Measurements from ENCODE around the gene NAA40.

Gene NAA40

DNA sequence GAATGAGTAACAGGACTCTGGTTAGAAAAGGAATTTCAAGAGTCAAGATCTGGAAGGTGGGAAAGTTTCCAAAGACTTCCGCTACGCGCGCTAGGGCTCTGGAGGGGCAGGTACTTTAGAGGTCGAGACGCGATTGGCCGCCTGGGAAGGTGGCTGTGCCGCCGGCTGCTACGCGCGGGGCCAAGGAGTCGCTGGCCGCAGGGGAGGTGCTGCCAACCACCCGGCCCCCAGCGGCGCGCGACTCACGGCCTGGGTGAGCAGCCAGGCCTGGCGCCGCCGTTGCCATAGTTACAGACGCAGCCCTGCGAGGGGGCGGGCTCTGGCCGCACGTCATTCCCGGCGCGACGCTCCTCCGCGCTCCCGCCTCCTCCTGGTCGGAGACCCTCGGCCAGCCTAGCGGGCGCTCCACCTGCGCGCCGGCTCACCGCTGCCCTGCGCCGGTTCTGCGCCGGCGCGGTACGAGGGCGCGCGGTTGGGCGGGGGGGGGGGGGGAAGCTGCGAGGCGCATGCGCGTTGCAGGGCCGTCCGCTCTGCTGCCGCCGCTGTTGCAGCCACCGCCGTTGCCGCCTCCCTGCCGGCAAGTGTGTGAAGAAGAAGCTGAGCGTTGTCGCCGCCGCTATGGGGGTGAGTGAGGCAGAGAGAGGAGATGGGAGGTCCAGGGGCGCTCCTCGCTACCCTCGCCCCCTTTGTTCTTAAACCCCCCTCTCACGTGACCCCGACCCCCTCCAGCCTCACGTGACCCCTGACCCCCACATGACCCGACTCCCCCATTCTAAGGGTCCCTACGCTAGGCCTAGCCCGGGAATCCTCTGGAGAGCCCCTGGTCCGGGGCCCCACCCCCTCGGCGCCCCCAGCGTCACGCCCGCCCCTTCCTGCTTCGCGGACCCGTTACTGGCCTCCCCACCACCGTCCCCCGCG is at the start of gene NAA40:
Gene NAA40 (plus strand): TSS at position 524 of the 918 bp plus-strand sequence. CDS start 95 bp downstream, at position 619.
- peak; percentile 79 for DNase-seq (ENCODE audit: extremely low read depth, low read depth)
- TF ChIP-seq, protein P1, sequence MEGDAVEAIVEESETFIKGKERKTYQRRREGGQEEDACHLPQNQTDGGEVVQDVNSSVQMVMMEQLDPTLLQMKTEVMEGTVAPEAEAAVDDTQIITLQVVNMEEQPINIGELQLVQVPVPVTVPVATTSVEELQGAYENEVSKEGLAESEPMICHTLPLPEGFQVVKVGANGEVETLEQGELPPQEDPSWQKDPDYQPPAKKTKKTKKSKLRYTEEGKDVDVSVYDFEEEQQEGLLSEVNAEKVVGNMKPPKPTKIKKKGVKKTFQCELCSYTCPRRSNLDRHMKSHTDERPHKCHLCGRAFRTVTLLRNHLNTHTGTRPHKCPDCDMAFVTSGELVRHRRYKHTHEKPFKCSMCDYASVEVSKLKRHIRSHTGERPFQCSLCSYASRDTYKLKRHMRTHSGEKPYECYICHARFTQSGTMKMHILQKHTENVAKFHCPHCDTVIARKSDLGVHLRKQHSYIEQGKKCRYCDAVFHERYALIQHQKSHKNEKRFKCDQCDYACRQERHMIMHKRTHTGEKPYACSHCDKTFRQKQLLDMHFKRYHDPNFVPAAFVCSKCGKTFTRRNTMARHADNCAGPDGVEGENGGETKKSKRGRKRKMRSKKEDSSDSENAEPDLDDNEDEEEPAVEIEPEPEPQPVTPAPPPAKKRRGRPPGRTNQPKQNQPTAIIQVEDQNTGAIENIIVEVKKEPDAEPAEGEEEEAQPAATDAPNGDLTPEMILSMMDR (IDR thresholded peaks at IDR 0.05; ENCODE audit: low read depth, low read length) = no peak

DNA sequence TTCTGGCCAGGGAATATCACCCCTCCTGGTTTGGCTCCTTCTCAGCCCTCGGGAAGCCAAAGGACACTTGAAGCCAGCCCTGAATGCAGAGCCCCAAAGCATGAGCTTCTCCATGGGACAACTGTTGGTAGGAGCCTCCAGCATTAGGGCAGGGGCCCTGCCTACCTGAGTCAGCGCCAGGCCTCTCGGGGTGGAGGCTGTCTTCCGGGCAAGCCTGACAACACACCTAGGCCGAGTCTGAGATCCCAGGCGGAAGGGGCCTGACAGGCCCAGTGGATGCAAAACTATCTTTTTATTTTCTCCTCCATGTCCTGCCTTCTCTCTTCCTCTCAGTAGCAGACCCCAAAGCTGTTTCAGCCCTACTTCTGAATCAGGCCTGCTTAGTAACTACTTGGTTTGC is 49.5 kb upstream of the NAA40 start:
- no peak for DNase-seq (ENCODE audit: extremely low read depth, low read depth)
- TF ChIP-seq, protein P1 (IDR thresholded peaks at IDR 0.05; ENCODE audit: low read depth, low read length) = no peak

DNA sequence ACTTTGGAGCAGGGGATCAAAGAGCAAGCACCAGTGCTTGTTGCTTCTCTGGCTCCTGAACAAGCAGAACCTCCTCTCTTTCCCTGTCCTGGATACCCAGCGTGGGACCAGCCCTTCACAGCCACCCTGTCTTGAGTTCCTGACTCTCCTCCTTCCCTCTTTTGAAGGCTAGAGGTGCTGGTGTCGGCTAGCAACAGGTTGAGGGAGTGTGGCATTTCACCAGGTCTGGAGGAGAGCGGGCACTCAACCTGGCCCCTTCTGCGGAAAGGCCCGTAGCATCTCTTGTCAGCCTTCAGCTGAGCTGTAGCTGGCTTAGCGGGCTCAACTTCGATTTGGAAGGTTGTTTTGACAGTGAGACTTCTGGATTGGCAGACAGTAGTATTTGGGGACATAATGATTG is 48.4 kb upstream of the NAA40 start:
- TF ChIP-seq, protein P1 (IDR thresholded peaks at IDR 0.05; ENCODE audit: low read depth, low read length) = no peak
- DNase-seq (ENCODE audit: extremely low read depth, low read depth) = no peak

DNA sequence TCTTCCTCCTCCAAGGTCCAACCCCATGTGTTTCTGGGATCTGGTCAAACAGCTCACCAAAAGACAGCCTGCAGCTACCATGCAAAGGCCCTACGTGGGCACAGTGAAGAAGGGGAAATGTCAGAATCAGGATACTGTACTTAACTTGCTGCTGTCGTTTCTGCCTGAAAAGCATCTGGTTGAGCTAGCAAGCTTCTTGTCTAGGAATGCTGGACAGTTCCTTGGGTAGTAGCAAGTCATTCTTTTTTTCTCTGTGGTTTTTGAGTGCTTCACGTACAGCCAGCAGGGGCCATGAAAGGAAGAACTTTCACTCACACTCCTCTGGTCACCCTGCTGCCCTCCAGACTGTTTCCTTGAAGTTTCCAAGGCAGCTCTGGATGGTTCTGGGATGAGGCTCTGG is 46.6 kb upstream of the NAA40 start:
- no peak for DNase-seq (ENCODE audit: extremely low read depth, low read depth)
- TF ChIP-seq, protein P1 (IDR thresholded peaks at IDR 0.05; ENCODE audit: low read depth, low read length) = no peak; the same call in 1 of the 2 replicates

DNA sequence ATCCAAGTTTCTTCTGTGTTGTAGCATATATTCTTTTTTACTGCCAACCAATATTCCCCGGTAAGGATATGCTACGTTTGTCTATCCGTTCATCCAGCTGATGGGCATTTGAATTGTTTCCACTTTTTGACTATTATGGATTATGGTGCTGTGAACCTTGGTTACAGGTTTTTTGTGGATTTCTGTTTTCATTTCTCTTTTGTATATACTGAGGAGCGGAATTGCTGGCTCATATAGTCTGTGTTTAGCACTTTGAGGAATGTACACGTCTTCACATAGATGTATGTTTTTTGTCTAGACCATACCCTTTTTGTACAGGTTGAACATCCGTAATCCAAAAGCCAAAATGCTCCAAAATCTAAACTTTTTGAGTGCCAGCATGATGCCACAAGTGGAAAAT is 45.4 kb upstream of the NAA40 start:
- no peak for DNase-seq (ENCODE audit: extremely low read depth, low read depth)
- TF ChIP-seq, protein P1 (IDR thresholded peaks at IDR 0.05; ENCODE audit: low read depth, low read length) = no peak

DNA sequence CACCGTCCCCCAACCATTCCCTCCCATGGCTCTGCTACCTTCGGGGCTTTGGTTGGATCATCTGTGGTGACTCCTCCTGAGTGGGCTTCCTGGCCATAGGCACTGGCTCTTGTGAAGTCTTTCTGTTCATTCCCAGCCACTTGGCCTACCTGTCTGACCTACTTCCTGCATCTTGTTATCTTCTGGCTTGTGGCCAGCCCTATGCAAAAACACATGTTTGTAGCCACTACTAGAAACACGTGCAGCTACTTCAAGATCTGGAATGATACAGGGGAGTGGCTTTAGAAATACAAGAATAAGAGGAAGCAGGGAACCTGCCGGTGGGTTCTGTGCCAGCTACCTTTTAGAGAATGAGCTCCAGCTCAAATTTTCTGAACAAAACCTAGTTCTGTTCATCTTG is 42.7 kb upstream of the NAA40 start:
- no peak for DNase-seq (ENCODE audit: extremely low read depth, low read depth)
- TF ChIP-seq, protein P1 (IDR thresholded peaks at IDR 0.05; ENCODE audit: low read depth, low read length) = no peak

DNA sequence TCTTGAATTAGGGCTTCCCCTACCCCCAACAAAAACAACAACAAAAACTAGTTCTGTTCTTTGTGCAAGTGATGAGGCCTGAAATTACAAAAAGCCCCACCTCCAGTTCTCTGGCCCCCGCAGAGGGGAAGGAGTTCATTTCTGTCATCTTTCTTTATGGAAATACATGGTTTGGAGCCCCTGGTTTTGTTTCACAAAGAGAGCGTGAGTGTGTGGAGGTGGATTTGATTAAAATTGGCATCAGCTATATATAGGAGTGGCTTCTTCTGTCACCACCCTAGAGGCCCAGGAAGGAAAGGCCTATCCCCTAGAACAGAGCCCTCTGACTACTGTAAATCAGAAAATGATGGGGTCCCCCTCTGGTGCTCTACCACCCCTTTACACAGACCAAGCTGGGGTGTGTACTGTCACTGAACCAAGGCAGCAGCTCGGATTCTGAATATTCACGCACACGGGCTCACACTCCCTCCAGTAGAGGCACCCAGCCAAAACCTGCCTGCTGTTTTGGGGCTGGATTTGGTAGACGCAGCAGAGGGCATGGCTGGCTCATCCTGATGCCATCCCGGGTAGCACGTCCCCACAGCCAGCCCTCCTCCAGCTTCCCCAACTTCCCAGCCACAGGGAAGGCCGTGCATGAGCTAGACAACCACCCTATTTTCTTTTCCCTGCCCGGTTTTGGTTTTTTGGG is 41.2 kb upstream of the NAA40 start:
- DNase-seq (ENCODE audit: extremely low read depth, low read depth) = no peak
- TF ChIP-seq, protein P1 (IDR thresholded peaks at IDR 0.05; ENCODE audit: low read depth, low read length) = no peak
